Spinal cord (tissue), 10 donors: ENCODE results near the gene FN1. TPM values are rescaled to one million over a fixed set of nuclear protein-coding genes. Genes with fewer than 3 reads are reported as not detected.

ENCODE experiments used
- DNase-seq, 6 donors: peaks; one replicate each; pipeline versions ENCODE4 v3.0.0 to v3.0.0-alpha.2; 2013 to 2015; ENCODE audit warnings: low spot score in 6 of 6, low read depth in 4 of 6
- H3K27ac ChIP-seq: one replicate; pipeline ENCODE4 v1.5.1; 2013; ENCODE audit warnings: low read depth, low read length, control low read depth
- H3K27me3 ChIP-seq: one replicate; pipeline ENCODE4 v1.6.1; 2013; ENCODE audit warnings: low read length; ENCODE audit not compliant: control insufficient read depth, insufficient read depth
- H3K36me3 ChIP-seq: one replicate; pipeline ENCODE4 v1.6.1; 2013; ENCODE audit warnings: low read length; ENCODE audit not compliant: control insufficient read depth, insufficient read depth
- H3K4me1 ChIP-seq: one replicate; pipeline ENCODE4 v1.6.1; 2013; ENCODE audit warnings: low read length; ENCODE audit not compliant: control insufficient read depth, insufficient read depth
- H3K4me3 ChIP-seq: one replicate; pipeline ENCODE4 v1.5.1; 2013; ENCODE audit warnings: low read depth, low read length, control low read depth
- H3K9me3 ChIP-seq: one replicate; pipeline ENCODE4 v1.6.1; 2013; ENCODE audit warnings: low read length; ENCODE audit not compliant: control insufficient read depth, insufficient read depth
- WGBS: methylation state at CpG from one replicate; pipeline ENCODE4 v1.1.5; 2013; ENCODE audit warnings: missing lambda C conversion rate; ENCODE audit not compliant: insufficient coverage; 5-methylcytosine and 5-hydroxymethylcytosine counted together
- long read RNA-seq, 4 donors: transcript quantifications; one replicate each; lab custom pipeline, GENCODE V29; 2026
- polyA plus RNA-seq, 2 donors: library from polyadenylated mRNA; unstranded; fragments of 120-200 nt; gene quantifications; one replicate each; pipeline ENCODE4 v1.2.1, GENCODE V29; 2013; ENCODE audit not compliant: insufficient read length in 2 of 2
- total RNA-seq, 2 donors: library from RNA; depleted of rRNA in 1 of 2; stranded (reverse); fragments of 120-200 nt in 1 of 2; fragments of >200 nt in 1 of 2; gene quantifications; one replicate each; pipeline versions ENCODE4 v1.2.3 to v1.2.4, GENCODE V29; 2013 to 2014
- donor health status: healthy.

The FN1 gene
- total RNA-seq (1,000 to 10,000 TPM in 1 of 2 donors, 100 to 1,000 TPM in 1; 615 to 1,973 TPM), polyA plus RNA-seq (100 to 1,000 TPM; 281 to 430 TPM)
- long read RNA-seq, donor 1, full-length matches to known transcripts = 31 of 67 reads
- long read RNA-seq, donor 1, partial matches to known transcripts = 36 of 67 reads
- long read RNA-seq, donor 1, other reads (novel, unspliced or antisense) = 0 of 67 reads
- long read RNA-seq, donor 2, partial matches to known transcripts = 11 of 13 reads
- long read RNA-seq, donor 2, other reads (novel, unspliced or antisense) = 0 of 13 reads
- long read RNA-seq, donor 3, full-length matches to known transcripts = 10 of 29 reads
- long read RNA-seq, donor 3, partial matches to known transcripts = 19 of 29 reads
- long read RNA-seq, donor 3, other reads (novel, unspliced or antisense) = 0 of 29 reads
- long read RNA-seq, donor 4, full-length matches to known transcripts = 51 of 289 reads
- long read RNA-seq, donor 4, partial matches to known transcripts = 238 of 289 reads
- long read RNA-seq, donor 4, other reads (novel, unspliced or antisense) = 0 of 289 reads

- WGBS = under 1% methylated on average over 29 of the region's 54 CpGs
- no peaks in the 10 kb centered on the region for H3K9me3 ChIP-seq
- peaks cover 27% of the 10 kb centered on the region for H3K27me3 ChIP-seq
- peak within 1 kb of the TSS; percentile 87 for H3K4me3 ChIP-seq
- peak within 1 kb of the TSS; percentile 89 for H3K27ac ChIP-seq
- DNase-seq = peak in 5 of 6 donors; percentile 51 to 94 (median 74)
- H3K4me1 ChIP-seq = peaks cover 16% of the 10 kb centered on the region
- H3K36me3 ChIP-seq = no peaks in the 10 kb centered on the region
These were observed at the start of gene FN1 for GRCh38 chr2:215435870-215436704. Gene FN1, minus strand, starts transcription at chr2:215436068. Its CDS starts 266 bp downstream, at chr2:215435802.

DNA sequence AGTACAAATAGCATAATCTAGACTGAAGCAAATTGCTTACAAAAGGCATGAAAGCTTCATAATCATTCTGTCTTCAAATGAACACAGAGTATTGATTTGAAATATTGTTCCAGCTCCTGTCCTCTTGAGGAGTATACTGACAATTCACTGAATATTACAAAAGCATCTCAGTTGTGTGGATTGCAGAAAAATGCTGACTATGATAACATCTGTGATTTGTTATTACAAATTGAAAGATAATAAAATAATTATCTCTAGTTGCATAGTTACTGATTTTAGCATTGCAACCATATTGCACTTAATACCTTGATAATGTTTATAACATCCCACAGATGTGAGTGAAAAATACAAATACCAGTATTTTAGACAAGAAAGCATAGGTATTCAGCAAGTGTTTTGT is 49.2 kb upstream of the FN1 start:
- Histone ChIP-seq H3K36me3 (no peaks in the 10 kb centered on the region), H3K4me1 (no peaks in the 10 kb centered on the region), H3K27me3 (no peaks in the 10 kb centered on the region), H3K27ac (no peak overlapping the region), H3K9me3 (no peaks in the 10 kb centered on the region), H3K4me3 (no peak overlapping the region)
- DNase-seq = no peak

DNA sequence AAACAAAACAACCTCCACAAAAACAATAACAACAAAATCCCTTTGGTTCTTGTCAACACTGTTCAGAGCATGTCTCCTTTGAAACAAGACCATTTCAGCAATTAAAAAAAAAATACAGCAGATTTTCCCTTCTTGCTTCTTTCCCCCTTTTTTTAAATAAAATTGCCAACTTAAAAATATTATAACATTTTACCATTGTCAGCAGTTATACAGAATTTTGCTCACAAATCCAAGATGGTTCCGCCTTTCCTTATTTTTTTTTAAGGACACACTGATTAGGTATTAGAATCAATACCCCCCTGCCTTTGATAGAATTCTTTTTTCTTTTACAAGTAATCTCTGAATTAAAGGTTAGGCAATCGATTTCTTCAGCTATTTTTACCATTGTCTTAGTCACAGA is 48.7 kb upstream of the FN1 start:
- no peaks in the 10 kb centered on the region for H3K9me3 ChIP-seq
- WGBS = no CpG with 5 or more reads among the region's 2 CpGs
- DNase-seq = no peak
- no peaks in the 10 kb centered on the region for H3K27me3 ChIP-seq
- H3K27ac ChIP-seq = no peak overlapping the region
- H3K4me1 ChIP-seq = no peaks in the 10 kb centered on the region
- no peaks in the 10 kb centered on the region for H3K36me3 ChIP-seq
- no peak overlapping the region for H3K4me3 ChIP-seq

DNA sequence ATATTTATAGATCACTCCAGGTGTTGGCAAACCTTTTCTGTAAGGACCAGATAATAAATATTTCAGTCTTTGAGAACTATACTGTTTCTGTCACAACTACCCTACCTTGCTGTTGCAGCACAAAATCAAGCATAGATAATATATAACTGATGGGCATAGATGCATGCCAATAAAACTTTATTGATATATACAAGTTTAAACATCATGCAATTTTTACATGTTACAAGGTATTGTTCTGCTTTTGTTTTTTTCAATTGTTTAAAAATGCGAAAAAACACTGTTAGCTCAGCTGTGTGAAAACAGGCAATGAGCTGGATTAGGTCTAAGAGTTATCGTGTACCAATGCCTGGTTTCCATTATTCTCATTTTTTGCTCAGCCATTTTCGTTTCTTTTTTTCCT is 47.6 kb upstream of the FN1 start:
- H3K36me3 ChIP-seq = no peaks in the 10 kb centered on the region
- 96% methylated on average over 3 of the region's 3 CpGs for WGBS
- DNase-seq = no peak
- H3K27me3 ChIP-seq = no peaks in the 10 kb centered on the region
- H3K27ac ChIP-seq = no peak overlapping the region
- H3K4me1 ChIP-seq = no peaks in the 10 kb centered on the region
- H3K4me3 ChIP-seq = no peak overlapping the region
- no peaks in the 10 kb centered on the region for H3K9me3 ChIP-seq

GRCh38 chr2:215479536-215480240 is 43.8 kb upstream of the FN1 start:
- H3K36me3 ChIP-seq = no peaks in the 10 kb centered on the region
- H3K27me3 ChIP-seq = no peaks in the 10 kb centered on the region
- DNase-seq = no peak
- WGBS = 47% methylated on average over 3 of the region's 6 CpGs
- no peaks in the 10 kb centered on the region for H3K4me1 ChIP-seq
- H3K4me3 ChIP-seq = no peak overlapping the region
- H3K9me3 ChIP-seq = no peaks in the 10 kb centered on the region
- H3K27ac ChIP-seq = no peak overlapping the region

GRCh38 chr2:215479121-215479520 is 43.3 kb upstream of the FN1 start:
- Histone ChIP-seq H3K4me1 (no peaks in the 10 kb centered on the region), H3K36me3 (no peaks in the 10 kb centered on the region), H3K27me3 (no peaks in the 10 kb centered on the region), H3K9me3 (no peaks in the 10 kb centered on the region), H3K4me3 (no peak overlapping the region), H3K27ac (no peak overlapping the region)
- no CpG with 5 or more reads among the region's 2 CpGs for WGBS
- DNase-seq = no peak

DNA sequence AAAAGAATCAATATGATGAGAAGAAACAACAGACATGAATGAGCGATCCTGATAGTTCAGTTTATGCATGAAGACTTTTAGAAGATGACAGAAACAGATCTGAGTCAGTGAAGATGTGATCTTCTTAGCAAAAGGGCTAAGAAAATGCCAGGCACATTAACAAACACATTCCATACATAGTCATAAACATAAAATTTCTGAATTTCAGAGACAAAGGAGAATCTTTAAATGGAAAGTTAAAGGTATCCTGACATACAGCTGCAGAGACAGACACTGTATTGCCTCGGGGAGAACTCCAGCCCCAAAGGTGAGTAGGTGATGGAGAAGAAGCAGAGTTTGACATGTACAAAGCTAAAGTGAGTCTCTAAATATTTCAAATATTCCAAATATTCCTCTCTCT is 40.6 kb upstream of the FN1 start:
- no peaks in the 10 kb centered on the region for H3K9me3 ChIP-seq
- H3K36me3 ChIP-seq = no peaks in the 10 kb centered on the region
- DNase-seq = no peak
- WGBS = no CpG with 5 or more reads among the region's 2 CpGs
- no peaks in the 10 kb centered on the region for H3K4me1 ChIP-seq
- no peaks in the 10 kb centered on the region for H3K27me3 ChIP-seq
- H3K27ac ChIP-seq = no peak overlapping the region
- H3K4me3 ChIP-seq = no peak overlapping the region

GRCh38 chr2:215466097-215466909 is 30.4 kb upstream of the FN1 start:
- Histone ChIP-seq H3K9me3 (no peaks in the 10 kb centered on the region), H3K4me3 (no peak overlapping the region), H3K27ac (no peak overlapping the region), H3K36me3 (no peaks in the 10 kb centered on the region), H3K27me3 (no peaks in the 10 kb centered on the region), H3K4me1 (no peaks in the 10 kb centered on the region)
- no CpG with 5 or more reads among the region's 3 CpGs for WGBS
- no peak for DNase-seq

GRCh38 chr2:215465256-215465655 is 29.4 kb upstream of the FN1 start:
- WGBS = 80% methylated on average over 1 of the region's 2 CpGs
- Histone ChIP-seq H3K9me3 (no peaks in the 10 kb centered on the region), H3K4me3 (no peak overlapping the region), H3K27ac (no peak overlapping the region), H3K4me1 (no peaks in the 10 kb centered on the region), H3K36me3 (no peaks in the 10 kb centered on the region), H3K27me3 (no peaks in the 10 kb centered on the region)
- DNase-seq = no peak
